Endothelial cell of umbilical vein (primary cell): ENCODE data around the gene CENPA. TPM values are rescaled to one million over a fixed set of nuclear protein-coding genes. Genes with fewer than 3 reads are reported as not detected.

Experiments used
- BruUV-seq: library from RNA; stranded (reverse); fragments of 400-500 nt; replicated peaks from 2 replicates; lab custom pipeline; 2021; lab: Mats Ljungman, UMichigan
- CTCF ChIA-PET: fragments of 300-600, 350-600 bp; sonication (Branson Sonifier 250); formaldehyde crosslinking; loops from one replicate; lab custom pipeline; 2021; ENCODE audit warnings: antibody characterized with exemption, inconsistent platforms; lab: Charles Lee
- POLR2A ChIA-PET: fragments of 300-600, 350-600 bp; sonication (Branson Sonifier 250); formaldehyde crosslinking; loops from one replicate; lab custom pipeline; 2021; ENCODE audit warnings: antibody characterized with exemption, inconsistent platforms; lab: Charles Lee
- DNase-seq: peaks from one replicate; pipeline ENCODE4 v3.0.0-alpha.2; 2011; ENCODE audit warnings: low read depth, low spot score
- FAIRE-seq: peaks from 2 replicates; lab custom pipeline; 2011; peaks lifted over from hg19 to GRCh38; lab: Jason Lieb, UNC
- H2AFZ ChIP-seq: 2 replicates; pipeline ENCODE4 v1.6.0; 2012; ENCODE audit warnings: low read depth, low read length, control low read depth, inconsistent platforms
- H3K27ac ChIP-seq: 2 replicates; pipeline ENCODE4 v1.5.1; 2011; ENCODE audit warnings: low read depth, mild to moderate bottlenecking, control low read depth, low read length, moderate library complexity; ENCODE audit not compliant: insufficient read depth
- H3K27me3 ChIP-seq, 2 experiments: 2 replicates each; pipeline versions ENCODE4 v1.6.0 to v1.6.1; 2011; ENCODE audit warnings: low read length in 2 of 2, mixed read lengths in 1 of 2; ENCODE audit not compliant: control insufficient read depth in 2 of 2, insufficient read depth in 2 of 2
- H3K36me3 ChIP-seq, 2 experiments: 2 replicates in 1 of 2; 3 replicates in 1 of 2; pipeline ENCODE4 v1.5.1; 2011; ENCODE audit warnings: low read length in 2 of 2, mild to moderate bottlenecking in 1 of 2, moderate library complexity in 1 of 2; ENCODE audit not compliant: control insufficient read depth in 2 of 2, insufficient read depth in 2 of 2; ENCODE audit errors: extremely low read depth in 1 of 2
- H3K4me1 ChIP-seq: 3 replicates; pipeline ENCODE4 v1.5.1; 2011; ENCODE audit warnings: mild to moderate bottlenecking, low read length; ENCODE audit not compliant: control insufficient read depth, insufficient read depth; ENCODE audit errors: extremely low read depth
- H3K4me2 ChIP-seq: 2 replicates; pipeline ENCODE4 v1.6.1; 2011; ENCODE audit warnings: low read length, control low read depth, mixed read lengths; ENCODE audit not compliant: insufficient read depth
- H3K4me3 ChIP-seq, 3 experiments: fragments of 200-600 bp in 1 of 3; sonication (generic), shearing (Covaris generic) in 1 of 3; replicated peaks in 1 of 3; 2 replicates each; pipeline ENCODE4 v1.5.1; 2011 to 2016; ENCODE audit warnings: control low read depth in 3 of 3, low read length in 3 of 3, mild to moderate bottlenecking in 2 of 3, inconsistent platforms in 1 of 3, low read depth in 1 of 3, moderate library complexity in 1 of 3; ENCODE audit not compliant: insufficient read depth in 1 of 3
- H3K79me2 ChIP-seq: 2 replicates; pipeline ENCODE4 v1.6.0; 2012; ENCODE audit warnings: low read length, inconsistent platforms; ENCODE audit not compliant: control insufficient read depth, insufficient read depth
- H3K9ac ChIP-seq: replicated peaks from 2 replicates; pipeline ENCODE3; 2011; ENCODE audit warnings: low read length, control low read depth; ENCODE audit not compliant: insufficient read depth; ENCODE audit errors: extremely low read depth
- H3K9me1 ChIP-seq: replicated peaks from 3 replicates; pipeline ENCODE4 v1.6.0; 2011; ENCODE audit warnings: mild to moderate bottlenecking, low read length; ENCODE audit not compliant: control insufficient read depth, insufficient read depth; ENCODE audit errors: extremely low read depth
- H3K9me3 ChIP-seq: replicated peaks from 2 replicates; pipeline ENCODE4 v1.5.1; 2012; ENCODE audit warnings: low read length, inconsistent platforms; ENCODE audit not compliant: control insufficient read depth, insufficient read depth
- H4K20me1 ChIP-seq: replicated peaks from 2 replicates; pipeline ENCODE3; 2011; ENCODE audit warnings: mild to moderate bottlenecking, low read length; ENCODE audit not compliant: control insufficient read depth, insufficient read depth; ENCODE audit errors: extremely low read depth
- CTCF ChIP-seq, 2 donors: IDR thresholded peaks; 1 replicate in 1 of 2; 2 replicates in 1 of 2; pipeline ENCODE4 v1.5.1; 2011; ENCODE audit warnings: low read length in 2 of 2, mild to moderate bottlenecking in 2 of 2, moderate library complexity in 2 of 2, control low read depth in 1 of 2, inconsistent platforms in 1 of 2, low read depth in 1 of 2; ENCODE audit not compliant: insufficient read depth in 1 of 2; ENCODE audit errors: extremely low read depth in 1 of 2
- EZH2 ChIP-seq: IDR thresholded peaks from 2 replicates; pipeline ENCODE4 v1.6.1; 2012; ENCODE audit warnings: borderline replicate concordance, low read depth, mild to moderate bottlenecking, moderate library complexity, low read length, inconsistent platforms; ENCODE audit not compliant: severe bottlenecking
- FOS ChIP-seq: IDR thresholded peaks from 2 replicates; pipeline ENCODE4 v1.6.1; 2011; ENCODE audit warnings: mild to moderate bottlenecking, low read length, moderate library complexity, borderline replicate concordance; ENCODE audit not compliant: insufficient read depth
- GATA2 ChIP-seq: IDR thresholded peaks from 2 replicates; pipeline ENCODE4 v1.7.0; 2011; ENCODE audit warnings: low read depth, mild to moderate bottlenecking, moderate library complexity, mixed read lengths, low read length; ENCODE audit not compliant: insufficient read length, insufficient read depth
- JUN ChIP-seq: IDR thresholded peaks from 2 replicates; pipeline ENCODE4 v1.6.1; 2011; ENCODE audit warnings: borderline replicate concordance, low read depth; ENCODE audit not compliant: insufficient read length, insufficient read depth
- MAX ChIP-seq: IDR thresholded peaks from 2 replicates; pipeline ENCODE4 v1.6.1; 2011; ENCODE audit not compliant: insufficient read depth, insufficient read length
- MYC ChIP-seq: IDR thresholded peaks from one replicate; pipeline ENCODE4 v1.6.1; 2011; ENCODE audit warnings: mild to moderate bottlenecking, low read depth, low read length
- POLR2A ChIP-seq: IDR thresholded peaks from 2 replicates; pipeline ENCODE4 v1.6.1; 2012; ENCODE audit warnings: low read depth, mild to moderate bottlenecking, control low read depth, low read length
- POLR2AphosphoS5 ChIP-seq: IDR thresholded peaks from 2 replicates; pipeline ENCODE4 v1.6.1; 2012; ENCODE audit warnings: low read depth, mild to moderate bottlenecking, control low read depth, low read length, moderate library complexity; ENCODE audit not compliant: insufficient read depth
- dilution Hi-C: fragments of 300-500 bp; cut with MboI; formaldehyde crosslinking; loops from one replicate; pipeline ENCODE4 v1.15.0; 2019; ENCODE audit warnings: low sequenced_read_pairs; ENCODE audit not compliant: extremely low pct_ligation_motif_present
- intact Hi-C: fragments of 100-400 bp; cut with micrococcal nuclease; formaldehyde crosslinking; loops from one replicate; pipeline ENCODE4 v1.10.0; 2022
- polyA plus RNA-seq, 4 experiments: library from polyadenylated mRNA; depleted of rRNA in 3 of 4; stranded (reverse) in 3 of 4; unstranded in 1 of 4; fragments of >200 nt; gene quantifications; 2 replicates each; pipeline versions ENCODE4 v1.2.1 to v1.2.3, GENCODE V29; 2011 to 2012; ENCODE audit warnings: missing spikeins in 1 of 4
- total RNA-seq: library from RNA; stranded (reverse); gene quantifications from 2 replicates; pipeline ENCODE4 v1.2.3, GENCODE V29; 2021

The CENPA gene
- total and polyA plus RNA-seq, 2 donors (not counting 3 experiments of a cell fraction or from before 2014, with no cell fraction given): 22.0 to 33.1 TPM

GRCh38 chr2:26778098-26778497 lies 7.8 kb upstream of the CENPA start:
- intact Hi-C loops: no loop called here
- H3K4me2 ChIP-seq: no peak overlapping the region
- no peak overlapping the region for H3K9ac ChIP-seq
- no peaks in the 10 kb centered on the region for H3K27me3 ChIP-seq
- DNase-seq: no peak
- no peak overlapping the region for H2AFZ ChIP-seq
- H3K79me2 ChIP-seq: no peaks in the 10 kb centered on the region
- ChIA-PET CTCF (interaction anchor here (1.1 to 1.8 kb wide), 2 partner anchors 9 to 13 kb away, joined by 3 to 5 read pairs; no protein-coding TSS in a partner anchor), POLR2A (no interaction called here)
- dilution Hi-C loops: no loop called here
- H3K9me3 ChIP-seq: no peaks in the 10 kb centered on the region
- H3K4me3 ChIP-seq: no peak overlapping the region
- H3K27ac ChIP-seq: no peak overlapping the region
- H3K4me1 ChIP-seq: no peaks in the 10 kb centered on the region
- peaks cover 7 to 31% of the 10 kb centered on the region in 2 experiments for H3K36me3 ChIP-seq
- no peaks in the 10 kb centered on the region for H4K20me1 ChIP-seq
- no peak for FAIRE-seq
- BruUV-seq: no TSS peak
- TF ChIP-seq GATA2 (no peak), POLR2A (no peak), MYC (no peak), FOS (no peak), POLR2AphosphoS5 (no peak), EZH2 (no peak), CTCF (IDR thresholded peaks at IDR 0.05; ENCODE audit: extremely low read depth in 1 of 2, insufficient read depth in 1 of 2, low read depth in 1 of 2, low read length in 2 of 2) (no peak), JUN (no peak), MAX (no peak)
- H3K9me1 ChIP-seq: no peaks in the 10 kb centered on the region
